ENCODE results near the gene UCP3.

Gene UCP3

GRCh38 chr11:73958521-73959141 is 50.3 kb downstream of the UCP3 start:
- H3K4me3 ChIP-seq (ENCODE audit: low read depth in 1 of 2, low read length in 2 of 2) = no peak overlapping the region
- no peaks in the 10 kb centered on the region for H3K4me1 ChIP-seq (ENCODE audit: control insufficient read depth in 1 of 2, insufficient read depth in 2 of 2, low read length in 2 of 2)
- no peaks in the 10 kb centered on the region for H3K9me3 ChIP-seq (ENCODE audit: control insufficient read depth in 1 of 2, low read length in 2 of 2)
- no peak overlapping the region for H3K27ac ChIP-seq (ENCODE audit: low read length)
- H3K27me3 ChIP-seq (ENCODE audit: low read depth, low read length) = no peaks in the 10 kb centered on the region
- no peaks in the 10 kb centered on the region for H3K36me3 ChIP-seq (ENCODE audit: control insufficient read depth in 1 of 2, insufficient read depth in 2 of 2, low read length in 2 of 2)

- Histone ChIP-seq H3K27ac (ENCODE audit: low read length) (no peak overlapping the region), H3K4me1 (ENCODE audit: control insufficient read depth in 1 of 2, insufficient read depth in 2 of 2, low read length in 2 of 2) (no peaks in the 10 kb centered on the region), H3K4me3 (ENCODE audit: low read depth in 1 of 2, low read length in 2 of 2) (no peak overlapping the region), H3K27me3 (ENCODE audit: low read depth, low read length) (no peaks in the 10 kb centered on the region), H3K9me3 (ENCODE audit: control insufficient read depth in 1 of 2, low read length in 2 of 2) (no peaks in the 10 kb centered on the region), H3K36me3 (ENCODE audit: control insufficient read depth in 1 of 2, insufficient read depth in 2 of 2, low read length in 2 of 2) (no peaks in the 10 kb centered on the region)
Measured at GRCh38 chr11:73957654-73958361, 51.1 kb downstream of the UCP3 start.

GRCh38 chr11:73956876-73957653 is 51.8 kb downstream of the UCP3 start:
- Histone ChIP-seq H3K27me3 (ENCODE audit: low read depth, low read length) (no peaks in the 10 kb centered on the region), H3K4me1 (ENCODE audit: control insufficient read depth in 1 of 2, insufficient read depth in 2 of 2, low read length in 2 of 2) (no peaks in the 10 kb centered on the region), H3K27ac (ENCODE audit: low read length) (no peak overlapping the region), H3K9me3 (ENCODE audit: control insufficient read depth in 1 of 2, low read length in 2 of 2) (no peaks in the 10 kb centered on the region), H3K4me3 (ENCODE audit: low read depth in 1 of 2, low read length in 2 of 2) (no peak overlapping the region), H3K36me3 (ENCODE audit: control insufficient read depth in 1 of 2, insufficient read depth in 2 of 2, low read length in 2 of 2) (no peaks in the 10 kb centered on the region)

GRCh38 chr11:73951797-73952196 is 57.1 kb downstream of the UCP3 start:
- Histone ChIP-seq H3K27ac (ENCODE audit: low read length) (no peak overlapping the region), H3K9me3 (ENCODE audit: control insufficient read depth in 1 of 2, low read length in 2 of 2) (no peaks in the 10 kb centered on the region), H3K4me1 (ENCODE audit: control insufficient read depth in 1 of 2, insufficient read depth in 2 of 2, low read length in 2 of 2) (no peaks in the 10 kb centered on the region)

GRCh38 chr11:73950869-73951710 is 57.8 kb downstream of the UCP3 start, which contains the start of gene DNAJB13:
Gene DNAJB13, plus strand, starts transcription at chr11:73951026. Its CDS starts 44 bp downstream, at chr11:73951070.
- H3K9me3 ChIP-seq (ENCODE audit: control insufficient read depth in 1 of 2, low read length in 2 of 2) = no peaks in the 10 kb centered on the region

More at GRCh38 chr11:73951797-73952196, 57.1 kb downstream of the UCP3 start:
- Histone ChIP-seq H3K27me3 (ENCODE audit: low read depth, low read length) (no peaks in the 10 kb centered on the region), H3K4me3 (ENCODE audit: low read depth in 1 of 2, low read length in 2 of 2) (no peak overlapping the region), H3K36me3 (ENCODE audit: control insufficient read depth in 1 of 2, insufficient read depth in 2 of 2, low read length in 2 of 2) (no peaks in the 10 kb centered on the region)

More at GRCh38 chr11:73950869-73951710, 57.8 kb downstream of the UCP3 start, which contains the start of gene DNAJB13:
- no peak within 1 kb of the TSS for H3K4me3 ChIP-seq (ENCODE audit: low read depth in 1 of 2, low read length in 2 of 2)
- no peaks in the 10 kb centered on the region for H3K36me3 ChIP-seq (ENCODE audit: control insufficient read depth in 1 of 2, insufficient read depth in 2 of 2, low read length in 2 of 2)
- H3K27ac ChIP-seq (ENCODE audit: low read length) = no peak within 1 kb of the TSS
- H3K4me1 ChIP-seq (ENCODE audit: control insufficient read depth in 1 of 2, insufficient read depth in 2 of 2, low read length in 2 of 2) = no peaks in the 10 kb centered on the region
- no peaks in the 10 kb centered on the region for H3K27me3 ChIP-seq (ENCODE audit: low read depth, low read length)
